HepG2 (cell line): ENCODE data around the gene SEC16A. TPM values are rescaled to one million over a fixed set of nuclear protein-coding genes. Genes with fewer than 3 reads are reported as not detected.
A peak's percentile ranks its signal among the peaks of the same experiment; 100 is the strongest.

Source experiments
- ATAC-seq: fragments of 200-7000 bp; cut with Tn5 transposase; 3 replicates; pipeline ENCODE4 v1.9.1; 2020; ENCODE audit warnings: mild to moderate bottlenecking, moderate library complexity
- BruUV-seq: library from RNA; stranded (reverse); fragments of 400-500 nt; replicated peaks from 2 replicates; lab custom pipeline; 2021; lab: Mats Ljungman, UMichigan
- CTCF ChIA-PET: fragments of 300-600 bp; formaldehyde crosslinking; extraction: SDS; loops from one replicate; lab custom pipeline; 2021; ENCODE audit warnings: low total read pairs, inconsistent platforms, low intra/inter-chr PET ratio; lab: Yijun Ruan, JAX
- POLR2A ChIA-PET: fragments of 350-600 bp; sonication (Branson Sonifier 250); formaldehyde crosslinking; loops from one replicate; lab custom pipeline; 2020; ENCODE audit warnings: antibody characterized with exemption, inconsistent platforms; lab: Yijun Ruan, JAX
- DNase-seq: peaks from one replicate; pipeline ENCODE4 v3.0.0-alpha.2; 2015; ENCODE audit warnings: low spot score
- FAIRE-seq: peaks from 3 replicates; lab custom pipeline; 2011; peaks lifted over from hg19 to GRCh38; lab: Jason Lieb, UNC
- H2AFZ ChIP-seq: one replicate; pipeline ENCODE4 v1.6.1; 2011; ENCODE audit warnings: low read length, inconsistent platforms
- H3K27ac ChIP-seq: fragments of 300-600 bp; 3 replicates; pipeline ENCODE4 v1.8.0; 2011; ENCODE audit warnings: mixed run types, mild to moderate bottlenecking, mixed read lengths, low read length, inconsistent platforms; ENCODE audit not compliant: insufficient read depth; ENCODE audit errors: extremely low read length
- H3K27me3 ChIP-seq, 2 experiments: fragments of 200-600 bp in 1 of 2; 2 replicates in 1 of 2; 3 replicates in 1 of 2; pipeline versions ENCODE4 v1.6.0 to v1.8.0; 2011; ENCODE audit warnings: low read length in 2 of 2, mild to moderate bottlenecking in 2 of 2, moderate library complexity in 2 of 2, inconsistent platforms in 1 of 2; ENCODE audit not compliant: insufficient read depth in 2 of 2, control insufficient read depth in 1 of 2
- H3K36me3 ChIP-seq, 2 experiments: fragments of 200-600 bp in 1 of 2; replicated peaks in 1 of 2; 2 replicates in 1 of 2; 3 replicates in 1 of 2; pipeline versions ENCODE4 v1.5.1 to v1.8.0; 2011; ENCODE audit warnings: low read length in 2 of 2, inconsistent platforms in 1 of 2; ENCODE audit not compliant: insufficient read depth in 2 of 2, control insufficient read depth in 1 of 2
- H3K4me1 ChIP-seq: 2 replicates; pipeline ENCODE4 v1.5.1; 2012; ENCODE audit warnings: low read length, inconsistent platforms; ENCODE audit not compliant: insufficient read depth
- H3K4me2 ChIP-seq: 2 replicates; pipeline ENCODE4 v1.6.0; 2011; ENCODE audit warnings: low read depth, low read length, inconsistent platforms
- H3K4me3 ChIP-seq, 3 experiments: fragments of 200-600 bp in 1 of 3; sonication (generic), shearing (Covaris generic) in 1 of 3; replicated peaks in 1 of 3; 2 replicates each; pipeline ENCODE4 v1.5.1; 2011 to 2016; ENCODE audit warnings: low read length in 3 of 3, inconsistent platforms in 2 of 3, low read depth in 2 of 3, mild to moderate bottlenecking in 2 of 3, control low read depth in 1 of 3, mixed read lengths in 1 of 3; ENCODE audit not compliant: insufficient read depth in 1 of 3
- H3K79me2 ChIP-seq: one replicate; pipeline ENCODE4 v1.6.1; 2011; ENCODE audit warnings: low read length, inconsistent platforms; ENCODE audit not compliant: insufficient read depth
- H3K9ac ChIP-seq: 2 replicates; pipeline ENCODE4 v1.6.0; 2011; ENCODE audit warnings: mild to moderate bottlenecking, low read depth, low read length, inconsistent platforms; ENCODE audit not compliant: insufficient read depth
- H3K9me3 ChIP-seq: 2 replicates; pipeline ENCODE4 v1.5.1; 2012; ENCODE audit warnings: mild to moderate bottlenecking, low read length
- H4K20me1 ChIP-seq: 2 replicates; pipeline ENCODE4 v1.6.0; 2011; ENCODE audit warnings: inconsistent platforms, mild to moderate bottlenecking, low read length, moderate library complexity; ENCODE audit not compliant: insufficient read depth
- ARID4A ChIP-seq: sonication (generic); formaldehyde crosslinking; IDR thresholded peaks from 2 replicates; pipeline ENCODE4 v1.5.0; 2020; ENCODE audit warnings: mild to moderate bottlenecking, missing genetic modification reagents, borderline replicate concordance
- BORCS8-MEF2B ChIP-seq: sonication (generic); formaldehyde crosslinking; IDR thresholded peaks from 2 replicates; pipeline ENCODE4 v1.8.0; 2022; ENCODE audit warnings: mild to moderate bottlenecking, missing genetic modification reagents
- HES4 ChIP-seq: sonication (generic); formaldehyde crosslinking; IDR thresholded peaks from 2 replicates; pipeline ENCODE4 v1.9.0; 2021; ENCODE audit warnings: mild to moderate bottlenecking, missing genetic modification reagents, borderline replicate concordance
- KDM5B ChIP-seq: sonication (generic); formaldehyde crosslinking; IDR thresholded peaks from 2 replicates; pipeline ENCODE4 v1.4.0; 2020; ENCODE audit warnings: missing genetic modification reagents, mild to moderate bottlenecking, borderline replicate concordance
- MAX ChIP-seq: IDR thresholded peaks from 2 replicates; pipeline ENCODE4 v1.6.1; 2012; ENCODE audit warnings: inconsistent platforms
- MIXL1 ChIP-seq: IDR thresholded peaks from 2 replicates; pipeline ENCODE4 v1.6.1; 2016
- MTERF4 ChIP-seq: sonication (generic); formaldehyde crosslinking; IDR thresholded peaks from 2 replicates; pipeline ENCODE4 v1.8.0; 2023; ENCODE audit warnings: mild to moderate bottlenecking, missing genetic modification reagents
- NR2F6 ChIP-seq, 2 experiments: IDR thresholded peaks; 2 replicates each; pipeline ENCODE4 v1.6.1; 2016; ENCODE audit warnings: antibody characterized with exemption in 1 of 2, mild to moderate bottlenecking in 1 of 2
- PLRG1 ChIP-seq: fragments of 450-650 bp; conservative IDR thresholded peaks from 2 replicates; pipeline ENCODE4 v1.6.1; 2016
- RBFOX2 ChIP-seq: fragments of 200-400 bp; formaldehyde crosslinking; IDR thresholded peaks from 2 replicates; pipeline ENCODE4 v1.6.1; 2017; ENCODE audit warnings: low read depth, mild to moderate bottlenecking, low read length
- SAP130 ChIP-seq: IDR thresholded peaks from 2 replicates; pipeline ENCODE4 v1.6.1; 2016; ENCODE audit warnings: low read depth
- SRSF9 ChIP-seq: fragments of 200-400 bp; formaldehyde crosslinking; IDR thresholded peaks from 2 replicates; pipeline ENCODE4 v1.6.1; 2018; ENCODE audit warnings: borderline replicate concordance, mild to moderate bottlenecking, low read depth, low read length; ENCODE audit not compliant: insufficient read depth, poor library complexity, severe bottlenecking
- ZBTB38 ChIP-seq: sonication (generic); formaldehyde crosslinking; IDR thresholded peaks from 2 replicates; pipeline ENCODE4 v1.5.1; 2020; ENCODE audit warnings: mild to moderate bottlenecking, missing genetic modification reagents
- ZFX ChIP-seq: sonication (generic); formaldehyde crosslinking; IDR thresholded peaks from 2 replicates; pipeline ENCODE4 v1.4.0; 2020; ENCODE audit warnings: mild to moderate bottlenecking, low read depth, missing genetic modification reagents, moderate library complexity
- ZNF441 ChIP-seq: sonication (generic); formaldehyde crosslinking; IDR thresholded peaks from 2 replicates; pipeline ENCODE4 v1.7.0; 2021; ENCODE audit warnings: missing genetic modification reagents, borderline replicate concordance
- ZNF446 ChIP-seq: sonication (generic); formaldehyde crosslinking; IDR thresholded peaks from 2 replicates; pipeline ENCODE4 v1.5.0; 2020; ENCODE audit warnings: mild to moderate bottlenecking, missing genetic modification reagents
- ZNF567 ChIP-seq: sonication (generic); formaldehyde crosslinking; IDR thresholded peaks from 2 replicates; pipeline ENCODE4 v1.8.1; 2023; ENCODE audit warnings: mild to moderate bottlenecking, missing genetic modification reagents, borderline replicate concordance
- ZNF768 ChIP-seq: sonication (generic); formaldehyde crosslinking; IDR thresholded peaks from 2 replicates; pipeline ENCODE4 v1.4.0; 2020; ENCODE audit warnings: missing genetic modification reagents
- WGBS: methylation state at CpG from one replicate; pipeline ENCODE4 v1.1.6; 2017; ENCODE audit warnings: low lambda C conversion rate; 5-methylcytosine and 5-hydroxymethylcytosine counted together
- in situ Hi-C: cut with HindIII; loops from 2 replicates; pipeline ENCODE4 v1.10.0; 2017; ENCODE audit warnings: low pct_unique_long_range_greater_than_20kb; ENCODE audit not compliant: extremely low pct_ligation_motif_present
- intact Hi-C: fragments of 100-400 bp; cut with micrococcal nuclease; formaldehyde crosslinking; loops from one replicate; pipeline ENCODE4 v1.10.0; 2022; ENCODE audit not compliant: unreplicated experiment
- polyA plus RNA-seq, 8 experiments: library from polyadenylated mRNA; depleted of rRNA in 3 of 8; stranded (reverse) in 7 of 8; unstranded in 1 of 8; fragments of >200 nt; fragmentation: Illumina TruSeq in 4 of 8; extraction: Trizol in 4 of 8; gene quantifications; 2 replicates each; pipeline versions ENCODE4 v1.2.1 to v1.2.3, GENCODE V29; 2011 to 2016; ENCODE audit warnings: low read depth in 4 of 8, missing spikeins in 1 of 8, mixed read lengths in 1 of 8; ENCODE audit not compliant: insufficient read depth in 1 of 8
- total RNA-seq, 5 experiments: library from RNA; depleted of rRNA; stranded (reverse); fragments of >200 nt; fragmentation: Illumina TruSeq; extraction: Trizol; gene quantifications; 2 replicates each; pipeline ENCODE4 v1.2.3, GENCODE V29; 2016; ENCODE audit warnings: low read depth in 1 of 5

SEC16A gene
- total and polyA plus RNA-seq, 2 of the 13 experiments (the other 11 are each of a cell fraction or from before 2014, with no cell fraction given) = 15.9 to 18.9 TPM

GRCh38 chr9:136438548-136439480 is 44.0 kb downstream of the SEC16A start:
- H3K4me2 ChIP-seq = peak overlapping the region; percentile 84
- no peak overlapping the region for H2AFZ ChIP-seq
- peaks cover 46% of the 10 kb centered on the region for H3K4me1 ChIP-seq
- H3K36me3 ChIP-seq = peaks cover 4 to 25% of the 10 kb centered on the region in 2 experiments; a peak in 4 of 5 replicates
- peaks cover 7% of the 10 kb centered on the region; the same call in 1 of the 2 replicates for H4K20me1 ChIP-seq
- no peak for FAIRE-seq
- H3K9ac ChIP-seq = peak overlapping the region; percentile 85
- ChIA-PET POLR2A (no interaction called here), CTCF (no interaction called here)
- intact Hi-C loops = no loop called here
- under 1% methylated on average over 17 of the region's 91 CpGs for WGBS
- no peaks in the 10 kb centered on the region for H3K9me3 ChIP-seq
- DNase-seq = no peak
- H3K27me3 ChIP-seq = no peaks in the 10 kb centered on the region; a peak in 1 of 5 replicates
- BruUV-seq = no TSS peak
- peak overlapping the region; percentile 89 to 92 (median 89) for H3K4me3 ChIP-seq
- H3K27ac ChIP-seq = peak overlapping the region; percentile 59
- in situ Hi-C loops = no loop called here
- ATAC-seq = peak; percentile 47
- H3K79me2 ChIP-seq = peaks cover 26% of the 10 kb centered on the region
- TF ChIP-seq ZBTB38 (CRISPR knock-in tag) = 0 out of 2 replicates have a peak, but pooled peaks have one; percentile 15
- TF ChIP-seq NR2F6 (IDR thresholded peaks at IDR 0.05) = no peak
- no peak for TF ChIP-seq NR2F6 (CRISPR knock-in tag; IDR thresholded peaks at IDR 0.05)
- peak; percentile 77 for TF ChIP-seq ZNF768 (CRISPR knock-in tag)
- 0 out of 2 replicates have a peak, but pooled peaks have one; percentile 18 for TF ChIP-seq BORCS8-MEF2B (CRISPR knock-in tag)
- 0 out of 2 replicates have a peak, but pooled peaks have one; percentile 12 for TF ChIP-seq KDM5B
- 0 out of 2 replicates have a peak, but pooled peaks have one; percentile 12 for TF ChIP-seq MIXL1 (CRISPR knock-in tag)
- TF ChIP-seq ARID4A = peak; percentile 29; the same call in 1 of the 2 replicates
- 0 out of 2 replicates have a peak, but pooled peaks have one; percentile 30 for TF ChIP-seq HES4 (CRISPR knock-in tag)
- TF ChIP-seq ZNF441 (CRISPR knock-in tag) = no peak
- TF ChIP-seq SRSF9 = no peak
- TF ChIP-seq ZNF446 = peak; percentile 83; the same call in 1 of the 2 replicates
- TF ChIP-seq MAX = no peak
- TF ChIP-seq ZFX (CRISPR knock-in tag) = peak; percentile 84; the same call in 1 of the 2 replicates
- peak; percentile 66 for TF ChIP-seq RBFOX2
- no peak for TF ChIP-seq PLRG1
- no peak for TF ChIP-seq ZNF567 (CRISPR knock-in tag)
- 0 out of 2 replicates have a peak, but pooled peaks have one; percentile 30 for TF ChIP-seq MTERF4 (CRISPR knock-in tag)
- peak; percentile 8; the same call in 1 of the 2 replicates for TF ChIP-seq SAP130 (CRISPR knock-in tag)
